ENCODE results near the gene CFAP57. TPM values are rescaled to one million over a fixed set of nuclear protein-coding genes. Genes with fewer than 3 reads are reported as not detected.

The CFAP57 gene
- polyA plus RNA-seq, 1 donor from 2014 or later = 0.17 TPM

GRCh38 chr1:43269627-43270375 is 97.7 kb downstream of the CFAP57 start, which contains the start of gene TMEM125:
TSS of gene TMEM125 (plus strand) at chr1:43269983. CDS start at chr1:43272723, 2,740 bp downstream.
- Histone ChIP-seq H4K20me1 (ENCODE audit: insufficient read depth) (no peaks in the 10 kb centered on the region), H3K79me2 (replicated peaks; ENCODE audit: insufficient read depth, low read length) (no peaks in the 10 kb centered on the region), H3F3A (ENCODE audit: insufficient read depth, low read length, poor library complexity, severe bottlenecking) (no peaks in the 10 kb centered on the region), H3K4me2 (ENCODE audit: low read length) (no peak within 1 kb of the TSS), H3K36me3 (ENCODE audit: insufficient read depth, low read length) (no peaks in the 10 kb centered on the region), H3K9me3 (ENCODE audit: low read length) (no peaks in the 10 kb centered on the region), H2AFZ (ENCODE audit: low read depth, low read length) (no peak within 1 kb of the TSS), H3K27ac (ENCODE audit: low read length) (no peak within 1 kb of the TSS), H3K9ac (ENCODE audit: low read length) (no peak within 1 kb of the TSS), H3K27me3 (ENCODE audit: insufficient read depth, low read depth, low read length) (no peaks in the 10 kb centered on the region), H3K9me2 (ENCODE audit: insufficient read depth, low read length) (no peaks in the 10 kb centered on the region), H3K4me3 (ENCODE audit: low read length) (no peak within 1 kb of the TSS)
- TF ChIP-seq EZH2 (IDR thresholded peaks at IDR 0.05; ENCODE audit: borderline replicate concordance, insufficient read depth, low read length, poor library complexity, severe bottlenecking) (no peak), SMC3 (conservative IDR thresholded peaks at IDR 0.05; ENCODE audit: poor library complexity) (no peak), CTCF (IDR thresholded peaks at IDR 0.05; ENCODE audit: poor library complexity, severe bottlenecking) (no peak), EP300 (conservative IDR thresholded peaks at IDR 0.05; ENCODE audit: poor library complexity, severe bottlenecking) (no peak), TAF1 (IDR thresholded peaks at IDR 0.05; ENCODE audit: low read depth) (no peak), MXI1 (conservative IDR thresholded peaks at IDR 0.05; ENCODE audit: poor library complexity, severe bottlenecking) (no peak), RAD21 (conservative IDR thresholded peaks at IDR 0.05) (no peak), REST (IDR thresholded peaks at IDR 0.05; ENCODE audit: borderline replicate concordance) (no peak), POLR2AphosphoS5 (IDR thresholded peaks at IDR 0.05) (no peak)

- Histone ChIP-seq H3K9ac (ENCODE audit: low read length) (no peak overlapping the region), H3K9me3 (ENCODE audit: low read length) (no peaks in the 10 kb centered on the region), H3K79me2 (replicated peaks; ENCODE audit: insufficient read depth, low read length) (no peaks in the 10 kb centered on the region), H3K27ac (ENCODE audit: low read length) (no peak overlapping the region), H4K20me1 (ENCODE audit: insufficient read depth) (no peaks in the 10 kb centered on the region), H3K4me2 (ENCODE audit: low read length) (no peak overlapping the region), H3K9me2 (ENCODE audit: insufficient read depth, low read length) (no peaks in the 10 kb centered on the region), H3K36me3 (ENCODE audit: insufficient read depth, low read length) (no peaks in the 10 kb centered on the region), H2AFZ (ENCODE audit: low read depth, low read length) (no peak overlapping the region), H3K4me3 (ENCODE audit: low read length) (no peak overlapping the region), H3K27me3 (ENCODE audit: insufficient read depth, low read depth, low read length) (no peaks in the 10 kb centered on the region), H3F3A (ENCODE audit: insufficient read depth, low read length, poor library complexity, severe bottlenecking) (no peaks in the 10 kb centered on the region)
- TF ChIP-seq CTCF (IDR thresholded peaks at IDR 0.05; ENCODE audit: poor library complexity, severe bottlenecking) = no peak
- no peak for TF ChIP-seq REST (IDR thresholded peaks at IDR 0.05; ENCODE audit: borderline replicate concordance)
- no peak for TF ChIP-seq EP300 (conservative IDR thresholded peaks at IDR 0.05; ENCODE audit: poor library complexity, severe bottlenecking)
- TF ChIP-seq MXI1 (conservative IDR thresholded peaks at IDR 0.05; ENCODE audit: poor library complexity, severe bottlenecking) = no peak
- no peak for TF ChIP-seq RAD21 (conservative IDR thresholded peaks at IDR 0.05)
- no peak for TF ChIP-seq POLR2AphosphoS5 (IDR thresholded peaks at IDR 0.05)
- no peak for TF ChIP-seq TAF1 (IDR thresholded peaks at IDR 0.05; ENCODE audit: low read depth)
- TF ChIP-seq EZH2 (IDR thresholded peaks at IDR 0.05; ENCODE audit: borderline replicate concordance, insufficient read depth, low read length, poor library complexity, severe bottlenecking) = no peak
- TF ChIP-seq SMC3 (conservative IDR thresholded peaks at IDR 0.05; ENCODE audit: poor library complexity) = no peak
These were observed 98.4 kb downstream of the CFAP57 start for GRCh38 chr1:43270421-43271095.

Data from neural cell (in vitro differentiated cells).